Hematopoietic multipotent progenitor cell treated with erythropoietin and hydrocortisone succinate and interleukin-3 and kit ligand, for 17 days (in vitro differentiated cells): ENCODE data around the gene ZDHHC17.
"Not testable (repeated sequence)": the region's sequence is repeated elsewhere in the genome, so short reads cannot be mapped to it uniquely, and the experiment has no call there.

Source experiments
- DNase-seq: peaks from one replicate; pipeline ENCODE4 v3.0.0-alpha.2; 2015; ENCODE audit warnings: low spot score

ZDHHC17 gene

GRCh38 chr12:76768576-76768975, 4.7 kb downstream of the ZDHHC17 start:
- no peak for DNase-seq

DNA sequence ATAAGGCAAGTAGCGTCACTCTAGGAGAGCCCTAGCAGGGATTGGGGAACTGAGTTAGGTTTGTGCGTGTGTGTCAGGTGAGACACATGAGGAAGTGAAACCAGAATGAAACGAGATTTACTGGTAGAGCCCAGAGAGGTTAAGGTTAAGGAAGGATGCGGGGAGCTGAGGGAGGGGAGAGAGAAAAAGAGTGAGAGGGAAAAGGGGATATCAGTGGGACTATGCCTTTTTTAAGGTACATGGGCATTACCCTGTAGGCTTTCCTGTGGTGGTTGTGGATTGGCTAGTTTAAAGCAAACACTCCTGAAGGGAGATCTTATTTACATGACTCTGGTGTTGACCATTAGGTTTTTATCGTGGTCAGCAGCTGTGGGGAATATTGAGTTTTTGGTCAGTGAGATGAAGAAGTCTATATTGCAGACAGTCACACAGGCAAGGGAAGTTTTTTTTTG, 13.9 kb downstream of the ZDHHC17 start:
- DNase-seq, result no peak

DNA sequence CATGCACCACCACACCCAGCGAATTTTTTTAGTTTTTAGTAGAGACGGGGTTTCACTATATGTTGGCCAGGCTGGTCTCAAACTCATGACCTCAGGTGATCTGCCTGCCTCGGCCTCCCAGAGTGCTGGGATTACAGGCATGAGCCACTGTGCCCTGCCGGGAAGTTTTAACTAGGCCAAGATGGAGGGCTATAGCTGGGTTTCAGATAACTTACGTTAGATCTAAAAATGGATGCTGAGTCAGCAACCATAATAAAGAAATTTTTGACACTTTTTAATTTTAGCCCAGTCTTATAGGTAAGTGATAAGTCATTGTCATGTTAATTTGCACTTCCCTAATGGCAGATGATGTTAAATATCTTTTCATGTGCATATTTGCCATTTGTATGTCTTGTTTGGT, 14.4 kb downstream of the ZDHHC17 start:
- no peak for DNase-seq

DNA sequence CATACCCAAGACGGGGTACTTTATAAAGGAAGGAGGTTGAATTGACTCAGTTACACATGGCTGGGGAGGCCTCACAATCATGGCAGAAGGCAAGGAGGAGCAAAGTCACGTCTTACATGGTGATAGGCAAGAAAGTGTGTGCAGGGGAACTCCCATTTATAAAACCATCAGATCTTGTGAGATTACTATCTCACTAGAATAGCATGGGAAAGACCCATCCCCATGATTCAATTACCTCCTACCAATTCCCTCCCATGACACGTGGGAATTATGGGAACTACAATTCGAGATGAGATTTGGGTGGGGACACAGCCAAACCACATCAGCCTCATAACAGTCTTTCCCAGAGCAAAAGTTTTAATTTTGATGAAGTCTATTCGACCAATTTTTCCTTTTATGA, 15.4 kb downstream of the ZDHHC17 start:
- DNase-seq, result not testable (repeated sequence)

GRCh38 chr12:76781321-76781720, 17.4 kb downstream of the ZDHHC17 start:
- DNase-seq, result peak; percentile 90

- DNase-seq, result peak; percentile 58
Measured at GRCh38 chr12:76782526-76782925, 18.6 kb downstream of the ZDHHC17 start.

DNA sequence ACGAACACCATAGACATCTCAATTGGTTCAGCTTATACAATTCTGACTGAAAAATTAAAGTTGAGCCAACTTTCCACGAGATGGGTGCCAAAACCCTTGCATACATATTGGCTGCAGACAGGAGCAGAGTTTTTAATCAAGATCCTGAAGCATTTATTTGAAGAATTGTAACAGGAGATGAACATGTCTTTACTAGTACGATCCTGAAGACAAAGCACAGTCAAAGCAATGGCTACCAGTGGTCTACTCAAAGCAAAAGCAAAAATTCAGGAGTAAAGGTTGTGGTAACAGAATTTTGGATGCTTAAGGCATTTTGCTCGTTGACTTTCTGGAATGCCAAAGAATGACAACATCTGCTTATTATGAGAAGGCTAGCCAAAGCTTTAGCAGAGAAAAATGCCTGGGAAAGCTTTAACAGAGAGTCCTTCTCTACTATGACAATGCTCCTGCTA, 20.7 kb downstream of the ZDHHC17 start:
- no peak for DNase-seq

GRCh38 chr12:76785407-76785806, 21.5 kb downstream of the ZDHHC17 start:
- DNase-seq, result no peak

DNA sequence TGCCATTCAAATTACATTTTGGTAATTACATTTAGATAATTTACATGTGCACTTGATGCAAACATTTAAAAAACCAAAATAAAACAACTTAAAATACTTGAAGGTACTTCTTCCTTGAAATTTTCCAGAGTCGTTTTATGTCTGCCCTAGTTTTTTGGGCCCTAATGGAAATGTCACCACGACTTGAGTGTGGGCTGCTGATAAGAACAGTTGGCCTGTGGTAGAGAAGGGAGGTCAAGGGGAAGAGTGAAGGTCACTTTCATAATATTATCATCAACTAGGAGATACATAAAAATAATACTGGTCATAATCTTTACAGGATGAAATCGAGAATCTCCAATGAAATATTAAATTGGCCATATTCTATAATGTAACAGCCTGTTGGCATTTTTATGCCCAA, 23.1 kb downstream of the ZDHHC17 start:
- DNase-seq, result no peak

- DNase-seq, result no peak
Measured at GRCh38 chr12:76787689-76788088, 23.8 kb downstream of the ZDHHC17 start.

- DNase-seq, result no peak
Measured at GRCh38 chr12:76789335-76790050, 25.6 kb downstream of the ZDHHC17 start.

DNA sequence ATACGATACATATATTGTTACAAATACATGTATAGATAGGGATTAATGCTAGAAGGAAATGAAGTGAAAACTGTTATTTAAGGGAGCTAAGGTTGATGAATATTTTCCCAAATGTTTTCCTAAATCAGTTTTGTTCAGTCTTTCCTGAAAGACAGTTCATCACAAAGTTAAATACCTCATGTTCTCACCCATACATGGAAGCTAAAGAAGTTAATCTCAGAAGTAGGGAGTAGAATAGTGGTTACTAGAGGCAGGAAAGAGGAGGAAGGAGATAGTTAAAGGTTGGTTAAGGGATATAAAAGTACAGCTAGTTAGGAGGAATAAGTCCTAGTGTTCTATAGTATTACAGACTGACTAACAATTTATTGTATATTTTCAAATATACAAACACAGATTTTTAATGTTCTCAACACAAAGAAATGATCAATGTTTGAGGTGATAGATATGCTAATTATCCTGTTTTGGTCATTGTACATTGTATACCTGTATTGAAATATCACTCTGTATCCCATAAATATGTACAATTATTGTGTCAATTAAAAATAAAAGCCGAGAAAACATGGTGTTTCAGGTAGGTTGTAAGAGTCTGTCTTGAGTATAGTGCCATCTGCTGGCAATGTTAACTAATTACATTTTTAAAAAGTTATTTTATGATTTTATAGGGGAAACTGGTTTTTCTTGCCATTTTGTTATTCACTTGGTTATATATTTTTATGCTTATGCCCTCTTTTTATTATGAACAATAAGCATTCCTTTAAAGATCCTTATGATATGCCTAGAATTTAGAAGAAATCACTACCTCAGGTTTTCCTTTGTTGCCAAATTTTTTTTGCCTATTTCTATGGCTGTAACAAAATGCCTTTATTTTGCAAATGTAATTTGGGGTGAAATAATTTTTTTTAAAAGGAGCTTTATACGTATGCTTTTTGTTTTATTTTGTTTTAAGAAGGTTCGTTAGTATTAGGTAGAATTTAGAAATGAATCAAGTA, 26.9 kb downstream of the ZDHHC17 start:
- peak; percentile 73 for DNase-seq

GRCh38 chr12:76792828-76793227, 28.9 kb downstream of the ZDHHC17 start:
- DNase-seq, result no peak

GRCh38 chr12:76798864-76799263, 34.9 kb downstream of the ZDHHC17 start:
- DNase-seq, result no peak

GRCh38 chr12:76799362-76799761, 35.4 kb downstream of the ZDHHC17 start:
- DNase-seq, result no peak

DNA sequence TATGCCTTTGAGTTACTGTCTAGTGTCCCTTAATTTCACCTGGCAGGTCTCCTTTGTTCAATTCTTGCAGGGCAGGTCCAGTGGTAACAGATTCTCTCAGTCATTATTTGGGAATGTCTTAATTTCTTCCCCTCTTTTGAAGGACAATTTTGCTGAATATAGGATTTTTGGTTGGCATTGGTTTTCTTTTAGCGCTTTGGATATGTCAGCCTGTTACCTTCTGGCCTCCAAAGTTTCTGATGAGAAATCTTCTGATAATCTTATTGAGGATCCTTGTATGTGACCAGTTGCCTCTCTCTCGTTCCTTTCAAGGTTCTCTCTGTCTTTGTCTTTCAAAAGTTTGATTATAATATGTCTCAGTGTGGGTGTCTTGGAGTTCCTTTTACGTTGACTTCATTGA, 38.1 kb downstream of the ZDHHC17 start:
- no peak for DNase-seq

DNA sequence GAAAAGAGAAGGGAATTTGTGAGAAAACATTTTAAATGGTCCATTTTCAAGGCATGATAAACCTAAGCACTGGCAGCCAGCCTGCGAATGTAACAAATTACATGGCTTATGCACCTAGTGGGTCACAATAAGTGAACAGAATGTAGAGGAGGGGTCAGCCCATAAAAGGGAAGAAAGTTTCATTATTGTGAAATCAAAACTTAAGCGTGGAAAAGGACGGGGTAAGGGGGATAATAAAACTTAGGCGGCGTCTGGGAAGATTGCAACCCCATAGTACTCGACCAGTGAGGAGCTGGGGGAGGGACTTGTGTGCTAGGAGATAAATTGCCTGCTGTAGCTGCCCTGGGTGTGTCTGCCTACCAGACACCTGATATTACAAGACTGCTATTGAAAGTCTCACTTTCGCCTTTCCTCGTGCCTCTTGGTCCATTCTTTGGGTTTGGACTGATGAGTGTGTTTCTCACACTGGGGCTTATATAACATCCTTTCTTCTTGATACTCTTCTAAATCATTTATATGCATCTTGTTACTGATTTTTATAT, 40.6 kb downstream of the ZDHHC17 start:
- DNase-seq, result peak; percentile 37

- DNase-seq, result no peak
Measured at GRCh38 chr12:76810671-76811419, 46.9 kb downstream of the ZDHHC17 start.

- DNase-seq, result no peak
Measured at GRCh38 chr12:76811976-76812375, 48.1 kb downstream of the ZDHHC17 start.

DNA sequence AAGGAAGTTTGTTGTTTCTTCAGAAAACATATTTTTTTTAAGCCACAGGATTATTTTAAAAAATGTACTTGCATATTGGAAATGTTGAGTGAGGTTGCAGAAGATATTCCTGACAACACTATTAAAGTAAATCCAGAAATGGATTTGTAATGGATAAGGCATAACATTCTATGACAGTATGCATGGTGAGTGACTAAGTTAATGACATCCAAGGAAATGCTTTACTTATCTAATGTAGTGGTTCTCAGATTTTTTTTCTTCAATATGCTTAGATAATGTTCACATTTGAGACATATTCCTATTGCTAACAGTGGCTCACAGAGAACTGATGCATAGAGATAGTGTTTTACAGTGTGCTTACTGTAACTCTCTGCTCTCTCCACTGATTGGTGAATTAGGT, 49.4 kb downstream of the ZDHHC17 start:
- DNase-seq, result no peak

DNA sequence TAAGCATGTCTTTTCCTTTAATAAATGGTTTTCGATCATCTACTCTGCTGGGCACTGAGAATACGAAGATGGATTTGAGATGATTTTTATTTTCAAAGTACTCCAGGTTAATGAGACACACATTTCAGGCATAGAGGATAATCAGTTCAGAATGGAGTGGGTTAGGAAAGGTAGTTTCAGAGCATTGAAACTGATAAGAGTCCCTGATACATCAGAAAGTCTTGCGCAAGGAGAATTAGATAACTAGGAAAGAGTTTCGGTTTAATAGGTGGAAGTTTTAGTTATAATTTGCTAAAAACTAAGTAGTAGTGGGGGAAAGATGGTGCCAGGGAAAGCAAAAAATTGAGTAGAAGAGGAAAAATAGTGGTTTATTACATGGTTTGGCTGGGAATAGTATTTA, 50.1 kb downstream of the ZDHHC17 start:
- no peak for DNase-seq

DNA sequence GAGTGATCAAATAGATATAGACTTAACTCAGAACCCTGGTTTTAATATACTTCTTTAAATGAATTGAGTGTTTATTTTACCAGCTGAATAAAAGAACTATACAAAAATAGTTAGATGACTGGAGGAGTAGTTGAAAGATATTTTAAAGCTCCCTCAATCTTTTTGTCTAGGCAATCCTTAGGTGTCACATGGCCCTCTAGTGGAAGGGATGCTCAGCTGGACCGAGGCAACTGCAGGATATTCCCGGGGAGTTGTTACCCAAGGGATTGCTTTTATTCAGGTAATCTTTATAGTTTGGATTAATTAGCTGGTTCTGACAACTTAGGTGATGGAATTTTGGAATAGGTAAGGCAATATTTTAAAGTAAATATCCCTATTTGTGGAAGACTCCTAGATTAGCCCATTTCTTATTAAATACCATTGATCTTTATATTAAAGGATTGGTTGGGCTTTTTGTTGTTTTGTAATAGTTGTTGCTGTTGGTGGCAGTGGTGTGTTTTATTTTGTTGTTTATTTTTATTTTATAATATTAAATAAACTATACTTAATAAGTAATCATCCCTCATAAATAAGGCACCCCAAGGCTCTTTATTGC, 57.1 kb downstream of the ZDHHC17 start:
- no peak for DNase-seq
